Activated CD4-positive, alpha-beta T cell treated with anti-CD3 and anti-CD28 coated beads, Interleukin-2, amount 50 U/mL, for 1 hour (primary cell): ENCODE measurements around the gene PTPRG.

Experiments
- DNase-seq: peaks from one replicate; pipeline ENCODE4 v3.0.0-alpha.2; 2020

PTPRG gene

DNA sequence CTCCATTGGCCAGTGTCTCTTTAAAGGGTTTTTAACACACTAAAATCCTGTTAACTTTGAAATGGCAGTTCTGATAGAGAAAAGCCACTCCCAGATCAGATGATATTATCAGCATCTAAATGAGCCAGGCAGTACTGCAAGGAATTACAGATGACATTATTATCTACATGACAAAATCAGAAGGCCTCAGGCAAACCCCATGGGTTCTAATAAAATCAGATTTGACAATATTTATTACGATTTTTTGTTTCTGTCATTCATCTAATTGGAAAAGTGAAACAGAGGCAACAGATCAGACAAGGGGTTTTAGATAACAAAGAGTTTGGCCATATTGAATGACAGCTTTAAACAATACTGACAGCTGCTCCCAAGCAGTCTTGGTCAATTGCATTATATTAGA, 699.3 kb downstream of the PTPRG start:
- DNase-seq = no peak

- DNase-seq = no peak
Observed at GRCh38 chr3:62261121-62261520, 699.8 kb downstream of the PTPRG start.

DNA sequence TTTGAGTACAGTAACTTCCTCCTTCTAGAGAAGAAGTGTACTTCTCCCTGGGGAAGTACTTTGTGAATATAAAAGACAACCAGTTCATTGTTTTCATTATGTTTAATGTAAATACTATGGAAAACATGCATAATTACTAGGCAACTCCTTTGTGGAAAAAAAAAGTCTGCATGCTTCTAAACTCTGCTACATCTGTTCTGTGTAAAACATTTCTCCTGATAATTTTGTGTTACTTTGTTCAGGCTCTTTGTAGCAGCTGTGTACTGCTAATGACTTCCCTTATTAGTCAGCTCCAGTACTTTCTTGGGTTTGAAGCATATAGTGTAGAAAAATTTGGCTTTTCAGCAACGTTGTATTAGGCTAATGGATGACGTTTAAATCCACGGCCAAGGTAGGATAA, 700.4 kb downstream of the PTPRG start:
- no peak for DNase-seq

DNA sequence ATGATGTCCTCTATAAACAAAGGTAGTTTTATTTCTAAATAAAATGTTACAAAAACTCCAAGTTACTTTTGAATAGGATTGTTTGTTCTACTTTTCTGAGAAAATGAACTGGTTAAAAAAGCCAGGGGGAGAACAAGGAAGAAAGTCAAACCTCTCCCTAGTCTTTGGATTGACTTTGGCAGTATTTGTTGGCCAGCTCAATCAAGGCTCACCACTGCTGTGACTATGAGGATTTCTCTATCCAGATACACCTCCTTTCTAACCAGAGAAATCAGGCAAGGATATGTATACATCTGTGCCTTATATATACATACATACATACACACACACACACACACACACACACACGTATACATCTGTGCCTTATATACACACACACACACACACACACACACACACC, 704.2 kb downstream of the PTPRG start:
- DNase-seq = no peak

DNA sequence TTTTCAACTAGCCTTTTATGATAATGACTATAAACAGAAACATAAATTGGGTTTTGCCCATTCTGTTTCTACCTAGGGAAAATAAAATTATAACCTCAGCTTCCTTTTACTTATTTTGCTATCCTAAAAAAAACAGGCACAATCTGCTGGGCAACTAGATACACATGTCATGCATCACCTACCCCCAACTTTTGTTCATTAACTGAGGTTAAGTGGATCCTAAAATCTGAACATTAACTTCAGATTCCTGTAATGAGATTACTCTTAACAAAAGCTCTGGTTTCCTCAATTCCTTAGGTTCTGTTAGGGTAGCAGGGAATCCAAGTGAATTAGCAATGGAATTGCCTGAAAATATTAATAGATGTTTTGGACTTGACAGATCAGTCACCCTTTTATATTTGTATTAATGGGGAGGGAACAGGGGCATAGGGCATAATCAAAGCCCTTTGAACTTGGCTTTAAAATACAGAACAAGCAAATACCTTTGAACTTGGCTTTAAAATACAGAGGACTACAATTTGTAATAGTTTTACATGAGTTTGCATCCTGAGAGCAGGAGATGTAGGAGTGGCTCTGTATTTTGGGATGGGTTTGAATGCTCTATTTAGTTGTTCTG, 705.4 kb downstream of the PTPRG start:
- no peak for DNase-seq

DNA sequence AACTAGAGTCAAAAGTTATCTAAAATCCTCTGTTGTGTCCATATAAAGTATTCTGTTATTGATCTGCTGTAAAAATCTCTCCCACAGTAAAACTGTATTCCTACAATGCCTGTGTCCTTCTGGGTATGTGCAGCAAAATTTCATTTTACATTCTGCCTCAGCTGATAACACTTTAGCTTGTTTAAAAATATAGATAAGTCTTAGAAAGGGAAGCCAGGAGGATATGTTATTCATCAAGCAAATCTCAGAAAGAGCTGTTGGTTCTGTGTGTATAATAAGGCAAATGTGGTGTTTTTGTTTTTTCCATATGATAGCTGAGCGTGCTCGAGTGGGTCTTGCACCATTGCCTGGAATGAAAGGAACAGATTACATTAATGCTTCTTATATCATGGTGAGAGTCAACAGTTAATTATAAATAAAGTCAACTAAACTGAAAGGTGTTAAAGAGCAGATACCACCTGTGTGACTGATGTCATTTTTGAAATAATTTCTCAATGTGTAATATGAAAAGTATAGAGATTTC, 715.3 kb downstream of the PTPRG start:
- no peak for DNase-seq

- DNase-seq = no peak
Observed at GRCh38 chr3:62277450-62277849, 716.1 kb downstream of the PTPRG start.

GRCh38 chr3:62277986-62278385, 716.6 kb downstream of the PTPRG start:
- no peak for DNase-seq

GRCh38 chr3:62281726-62282125, 720.4 kb downstream of the PTPRG start:
- no peak for DNase-seq

DNA sequence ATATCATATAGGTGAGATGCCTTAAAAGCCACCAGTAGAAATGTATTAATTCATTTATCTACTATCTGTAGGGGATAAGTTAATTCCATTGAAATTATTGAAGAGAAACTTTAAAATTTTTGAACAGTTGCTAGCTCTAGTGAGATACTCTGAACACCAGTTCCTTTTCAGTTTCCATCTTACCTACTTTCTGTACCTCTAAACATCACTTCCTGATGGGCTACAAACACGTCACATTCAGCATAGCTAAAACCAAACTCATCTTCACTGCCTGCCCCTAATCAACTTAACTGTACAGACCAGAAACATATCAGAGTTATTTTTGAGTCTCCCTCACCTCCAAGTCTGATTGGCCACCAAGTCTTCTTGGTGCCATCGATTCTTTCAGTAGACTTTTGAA, 723.1 kb downstream of the PTPRG start:
- no peak for DNase-seq

DNA sequence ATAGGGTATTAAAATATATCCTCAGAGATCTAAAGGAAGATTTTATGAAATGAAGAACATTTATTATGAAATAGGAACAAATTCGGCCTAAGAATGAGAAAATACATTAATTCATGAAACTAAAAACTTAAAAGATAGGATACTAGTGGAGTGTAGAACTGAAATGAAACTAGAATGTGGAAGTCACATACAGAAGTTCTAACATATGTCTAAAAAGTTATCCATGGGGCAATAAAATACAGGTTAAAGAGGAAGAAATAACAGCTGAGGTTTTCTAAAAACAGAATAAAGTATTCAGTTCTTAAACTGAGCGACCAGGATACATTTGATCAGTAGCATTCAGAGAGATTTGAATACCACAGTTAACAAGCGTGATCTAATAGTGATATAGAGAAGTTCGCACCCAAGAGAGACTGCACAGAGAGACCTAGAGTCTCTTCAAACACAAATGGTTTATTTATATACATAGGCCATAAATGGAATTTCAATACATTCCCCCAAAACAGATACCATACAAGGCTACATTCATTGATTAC, 726.1 kb downstream of the PTPRG start:
- DNase-seq = no peak

- DNase-seq = no peak
Observed at GRCh38 chr3:62289922-62290321, 728.6 kb downstream of the PTPRG start.

DNA sequence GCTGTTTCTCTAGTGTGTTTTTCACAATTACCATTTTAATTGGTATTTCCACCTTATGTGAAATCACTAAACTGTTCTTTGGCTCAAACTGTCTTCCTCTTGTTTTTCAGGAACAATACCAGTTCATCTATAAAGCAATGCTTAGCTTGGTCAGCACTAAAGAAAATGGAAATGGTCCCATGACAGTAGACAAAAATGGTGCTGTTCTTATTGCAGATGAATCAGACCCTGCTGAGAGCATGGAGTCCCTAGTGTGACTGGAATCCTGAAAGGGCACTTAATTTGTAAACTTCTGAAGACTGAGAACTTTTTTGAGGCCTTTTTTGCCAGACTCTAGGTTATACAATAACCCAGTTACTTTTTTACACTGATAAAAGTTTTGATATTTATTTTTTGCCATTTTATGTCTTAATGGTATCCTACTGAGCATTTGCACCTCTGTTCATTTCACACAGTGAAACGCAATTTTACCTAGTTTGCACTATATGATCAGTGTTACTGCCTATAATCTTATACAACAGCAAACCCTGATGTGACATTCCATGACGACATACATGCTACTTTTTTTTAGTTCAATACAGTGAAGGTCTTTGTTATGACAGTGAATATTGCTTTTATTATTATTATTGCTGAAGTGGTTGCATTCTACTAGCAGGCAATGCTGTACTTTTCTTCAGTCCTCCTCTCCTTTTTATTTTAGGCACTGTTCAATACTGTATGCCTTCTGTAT, 731.8 kb downstream of the PTPRG start:
- no peak for DNase-seq

- no peak for DNase-seq
Observed at GRCh38 chr3:62295571-62295970, 734.2 kb downstream of the PTPRG start.

GRCh38 chr3:62300617-62301016, 739.2 kb downstream of the PTPRG start:
- no peak for DNase-seq

DNA sequence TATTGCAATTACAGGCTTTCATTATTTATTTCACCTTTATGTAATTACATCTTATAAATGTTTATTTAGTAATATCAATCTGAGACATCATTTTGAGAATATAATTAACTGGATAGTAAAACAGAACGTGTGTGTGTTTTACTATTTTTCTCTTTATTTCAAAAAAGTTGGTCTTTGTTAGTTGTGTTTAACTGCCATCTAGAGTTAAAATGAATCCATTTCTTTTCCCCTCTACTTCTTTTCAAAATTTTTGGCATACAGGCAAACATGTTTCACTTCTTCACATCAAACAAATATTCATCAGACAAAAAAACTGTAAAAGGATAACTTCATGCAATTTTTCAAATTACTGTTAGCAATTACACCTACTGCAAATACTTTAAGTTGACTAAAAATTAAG, 750.8 kb downstream of the PTPRG start:
- DNase-seq = no peak

GRCh38 chr3:62316525-62316924, 755.2 kb downstream of the PTPRG start:
- DNase-seq = no peak

- no peak for DNase-seq
Observed at GRCh38 chr3:62318365-62318751, 757.0 kb downstream of the PTPRG start.

DNA sequence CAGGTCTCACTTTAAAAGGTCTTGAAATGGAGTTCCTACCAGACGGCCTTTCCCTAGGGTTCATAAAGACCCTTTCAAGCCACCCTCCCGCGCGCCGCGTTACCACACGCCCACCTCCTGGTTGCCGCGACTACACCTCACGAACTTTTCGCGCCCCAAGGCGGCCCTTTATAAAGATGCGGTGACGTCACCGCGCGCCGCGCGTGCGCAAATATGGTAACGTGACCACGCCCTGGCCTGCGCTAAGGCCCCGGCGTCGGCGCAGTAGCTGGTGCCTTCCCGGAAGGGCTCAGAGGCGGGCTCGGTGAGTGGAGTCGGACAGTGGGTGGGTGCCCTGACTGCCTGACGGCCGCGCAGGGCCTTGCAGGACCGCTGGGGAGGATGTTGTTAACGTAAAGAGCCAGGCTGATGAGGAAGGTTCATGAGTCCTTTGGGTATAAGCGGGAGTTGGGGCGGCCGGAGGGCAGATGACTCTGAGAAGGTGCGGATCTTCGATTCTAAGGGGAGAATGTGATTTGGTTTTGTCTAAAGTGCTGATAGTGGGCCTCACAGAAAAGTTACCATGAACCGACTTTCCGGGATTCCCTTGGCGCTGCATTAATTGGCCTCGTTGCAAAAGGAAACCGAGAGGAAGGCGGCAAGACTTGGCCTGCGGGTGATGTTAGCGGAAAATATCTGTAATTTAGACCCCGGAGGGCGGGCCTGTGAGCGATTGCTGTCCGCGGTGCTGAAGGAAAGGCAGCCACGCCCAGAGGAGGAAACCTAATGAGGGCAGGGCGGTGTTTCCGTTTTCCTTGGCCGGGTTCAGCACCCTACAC, 757.6 kb downstream of the PTPRG start:
- peak; percentile 57 for DNase-seq

DNA sequence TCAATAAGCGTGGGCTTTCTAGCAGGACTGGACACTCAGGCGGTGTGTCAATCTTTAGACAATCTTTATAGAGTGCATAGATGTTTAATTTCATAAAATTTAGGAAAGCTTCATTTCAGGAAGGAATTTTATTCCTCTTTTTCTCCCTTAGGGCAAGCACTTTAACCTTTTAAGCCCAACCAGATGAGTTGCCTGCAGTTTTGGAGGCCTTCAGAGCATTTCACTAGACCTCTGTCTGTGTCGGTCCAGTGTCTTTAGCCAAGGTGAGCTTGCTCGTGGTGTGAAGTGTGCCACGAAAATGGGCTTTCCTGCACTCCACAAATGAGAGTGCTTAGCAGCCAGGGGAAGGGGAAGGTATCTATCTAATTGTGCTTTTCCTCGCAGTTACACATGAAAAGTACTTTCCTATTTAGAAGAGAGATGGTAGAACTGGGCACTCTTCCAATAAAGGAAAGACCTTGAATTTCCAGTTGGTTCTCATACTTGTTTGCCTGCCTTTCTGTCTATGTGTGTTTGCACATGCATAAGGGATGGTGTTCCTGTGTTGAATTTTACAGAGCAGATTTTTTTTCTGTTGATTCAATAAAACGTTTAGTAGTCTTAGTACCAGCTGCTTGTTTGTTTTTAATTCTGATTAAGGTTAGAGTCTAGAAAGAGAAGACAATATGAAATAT, 758.3 kb downstream of the PTPRG start:
- DNase-seq = no peak

DNA sequence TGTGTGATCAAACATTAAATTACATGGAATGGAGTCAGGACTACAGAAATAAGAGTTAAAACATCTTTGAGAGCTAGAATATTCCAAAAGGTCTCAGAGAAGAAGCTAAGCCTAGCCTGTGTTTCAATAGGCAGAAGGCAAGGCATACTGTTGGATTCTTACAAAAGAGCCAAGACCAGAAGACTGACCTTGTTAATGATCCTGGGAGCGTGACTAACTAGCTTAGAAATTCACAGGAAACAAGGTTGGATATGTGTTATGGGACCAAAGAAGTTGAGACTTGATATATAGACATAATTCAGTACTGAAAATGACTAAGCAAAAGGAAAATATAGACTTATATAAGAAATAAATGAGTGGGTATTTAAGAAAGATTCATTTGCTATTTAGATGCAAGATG, 761.9 kb downstream of the PTPRG start:
- no peak for DNase-seq

DNA sequence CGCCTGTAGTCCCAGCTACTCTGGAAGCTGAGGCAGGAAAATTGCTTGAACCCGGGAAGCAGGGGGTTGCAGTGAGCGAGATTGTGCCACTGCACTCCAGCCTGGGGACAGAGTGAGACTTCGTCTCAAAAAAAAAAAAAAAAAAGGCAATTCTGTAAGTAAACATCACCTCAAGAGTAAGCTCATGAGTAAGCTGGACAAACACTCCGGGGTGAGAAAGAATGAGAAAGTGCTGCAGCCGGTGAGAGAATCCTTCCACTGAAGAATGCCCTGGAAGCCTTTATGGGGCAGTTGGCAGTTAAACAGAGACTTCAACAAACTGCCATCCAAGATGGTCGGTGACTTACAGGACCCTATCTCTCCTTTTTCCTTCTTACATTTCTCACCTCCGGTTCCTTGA, 764.5 kb downstream of the PTPRG start:
- DNase-seq = no peak

GRCh38 chr3:62329971-62330370, 768.6 kb downstream of the PTPRG start:
- no peak for DNase-seq
